Right ventricle myocardium inferior (tissue), 1 donor: Measurements from ENCODE around the gene CLDN7. TPM values are rescaled to one million over a fixed set of nuclear protein-coding genes. Genes with fewer than 3 reads are reported as not detected.

Experiments
- ATAC-seq: fragments of 200-7000 bp; cut with Tn5 transposase; one replicate; pipeline ENCODE4 v1.9.1; 2020; ENCODE audit warnings: mild to moderate bottlenecking, moderate library complexity
- DNase-seq: peaks from one replicate; pipeline ENCODE4 v3.0.0; 2021; ENCODE audit errors: missing footprints
- intact Hi-C: fragments of 100-400 bp; cut with DNase I; formaldehyde crosslinking; loops from one replicate; pipeline ENCODE4 v1.11.0; 2022
- microRNA-seq: library from miRNA; unstranded; fragments of <30 nt; microRNA quantifications from one replicate; pipeline ENCODE4 v1.2.0, GENCODE V29; 2020
- total RNA-seq: library from RNA; stranded (reverse); fragmentation: NEBNext Ultra II Directional; extraction: Animal tissue kit (Norgen Biotek cat#: 25700); gene quantifications from one replicate; pipeline ENCODE4 v1.2.1, GENCODE V29; 2021
- donor health status: DM: no; HTN: yes; CAD: no; lungs with severe emphysema.

The CLDN7 gene
- total RNA-seq, 1 donor from 2014 or later = 1.2 TPM

DNA sequence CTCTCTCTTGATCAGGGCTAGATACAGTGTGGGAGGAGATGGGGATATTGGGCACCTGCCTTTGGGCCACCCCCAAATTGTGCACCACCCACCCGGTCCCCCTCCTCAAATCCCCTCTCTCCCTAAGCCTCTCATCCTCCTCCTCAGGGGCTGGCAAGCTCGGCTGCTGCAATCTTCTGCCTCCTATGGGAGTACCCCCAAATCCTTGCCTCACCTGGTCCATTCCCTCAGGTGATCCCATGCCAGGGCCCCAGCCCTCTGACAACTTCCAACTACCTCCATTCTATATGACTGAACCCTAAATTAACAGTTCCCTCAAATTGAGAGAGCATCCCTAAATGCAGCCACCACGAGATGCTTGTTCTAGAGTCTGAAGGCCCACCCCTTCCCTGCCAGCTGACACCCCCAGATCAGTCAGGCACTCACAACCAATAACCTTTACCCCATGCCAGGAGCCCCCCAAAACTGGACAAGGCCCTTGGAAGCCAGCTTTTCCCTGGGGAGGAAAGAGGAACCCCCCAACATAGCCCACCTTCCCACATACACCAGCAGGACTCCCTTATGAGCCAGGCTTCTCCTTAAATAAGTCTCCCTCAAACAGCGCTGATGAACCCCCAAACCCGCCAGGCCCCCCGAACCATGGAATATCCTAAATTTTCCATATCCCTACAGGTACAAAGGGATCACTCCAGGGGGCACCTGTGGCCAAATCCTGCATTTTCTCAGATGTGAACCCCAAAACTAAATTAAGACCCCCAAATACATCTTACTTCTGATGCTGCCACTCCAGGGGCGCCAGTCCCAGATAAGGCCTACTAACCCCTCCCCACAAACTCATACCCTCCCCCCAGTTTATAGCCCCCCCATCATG is 45.8 kb downstream of the CLDN7 start:
- DNase-seq = peak; percentile 9
- ATAC-seq = no peak
- intact Hi-C loops = no loop called here

DNA sequence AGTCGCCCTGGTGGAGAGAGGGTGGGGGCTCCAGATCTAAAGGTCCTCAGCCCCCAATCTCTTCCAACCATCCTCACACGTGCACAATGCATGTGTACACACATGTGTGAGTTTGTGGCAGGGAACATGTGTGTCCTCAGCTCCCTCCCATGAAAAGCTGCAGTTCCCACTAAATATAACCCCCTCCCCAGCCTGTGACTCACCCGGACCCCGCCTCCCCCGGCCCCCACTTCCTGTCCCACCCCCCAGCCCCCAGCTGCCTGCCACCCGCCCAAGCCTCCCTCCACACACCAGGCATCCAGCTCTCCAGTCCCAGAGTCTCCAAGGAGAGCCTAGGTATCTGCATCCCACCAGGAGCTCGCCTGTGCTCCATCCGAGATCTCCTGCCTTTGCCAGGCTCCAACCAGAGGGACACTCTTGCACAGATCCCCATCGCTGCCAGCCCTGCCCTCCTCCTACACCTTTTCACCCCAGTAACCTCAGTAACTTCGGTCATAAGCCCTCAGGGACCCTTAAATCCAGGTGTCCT is 46.6 kb downstream of the CLDN7 start:
- DNase-seq = peak; percentile 16
- ATAC-seq = no peak

DNA sequence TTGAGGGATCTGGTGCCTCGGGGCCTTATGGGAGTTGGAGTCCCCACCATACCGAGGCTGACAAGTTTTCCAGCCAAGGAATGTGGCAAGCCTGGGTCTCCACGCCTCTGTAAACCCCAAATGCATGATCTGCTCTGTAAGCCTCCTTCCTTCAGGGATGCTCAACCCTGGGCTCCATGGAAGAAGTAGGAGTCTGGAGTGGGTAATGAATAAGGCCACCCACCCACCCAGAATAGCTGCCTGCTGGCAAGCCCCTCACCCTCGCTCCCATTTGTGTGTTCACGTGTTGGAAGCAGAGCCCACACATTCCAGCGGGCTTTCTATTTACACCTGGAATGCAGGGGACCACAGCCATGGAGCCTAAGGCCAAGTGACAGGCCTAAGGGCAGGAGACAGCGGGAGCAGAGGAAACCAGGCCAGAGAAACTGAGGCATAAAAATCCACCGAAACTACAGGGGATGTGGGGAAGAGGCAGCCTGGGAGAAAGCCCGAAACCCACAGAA is 47.1 kb downstream of the CLDN7 start:
- intact Hi-C loops = no loop called here
- ATAC-seq = no peak
- DNase-seq = no peak

More for the DNA sequence above, 46.6 kb downstream of the CLDN7 start:
- intact Hi-C loops = no loop called here

DNA sequence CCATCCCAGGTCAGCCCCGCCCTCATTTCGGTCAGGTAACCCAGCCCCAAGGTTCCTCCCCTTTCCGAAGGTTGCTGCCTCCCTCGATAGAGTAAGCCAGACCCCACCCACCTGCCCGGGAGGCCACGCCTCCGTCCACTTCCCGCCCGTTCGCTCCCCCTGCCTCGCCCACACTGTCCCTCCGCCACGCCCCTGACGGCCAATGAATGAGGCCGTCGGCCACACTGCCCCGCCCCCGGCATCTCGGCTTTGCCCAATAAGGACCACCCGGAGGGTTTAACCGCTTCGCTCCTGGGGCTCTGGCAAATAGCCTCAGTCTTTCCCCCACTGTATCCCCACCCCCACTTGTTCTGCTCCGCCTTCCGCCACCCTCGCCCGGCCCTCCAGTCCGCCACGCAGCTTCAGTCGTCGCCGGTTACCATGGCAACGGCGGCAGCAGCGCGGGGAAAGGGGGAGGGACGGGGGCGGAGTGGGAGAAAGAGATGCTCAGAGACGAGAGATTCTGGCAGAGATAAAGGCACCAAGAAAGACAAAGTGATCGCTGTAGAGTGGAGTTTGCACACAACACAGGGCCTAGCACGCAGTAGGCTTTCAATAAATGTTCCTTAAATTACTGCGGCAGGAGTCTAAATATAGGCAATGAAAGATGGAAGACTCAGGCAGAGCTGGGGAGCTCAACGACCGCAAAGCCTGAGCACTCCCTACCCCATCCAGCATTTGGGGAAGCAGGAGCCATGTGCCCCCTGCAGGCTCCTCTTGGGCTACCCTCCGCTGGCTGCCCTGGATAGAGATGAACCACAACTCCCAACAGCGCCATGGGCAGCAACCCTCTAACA is 47.8 kb downstream of the CLDN7 start:
- intact Hi-C loops = no loop called here
- ATAC-seq (peak; percentile 91), DNase-seq (peak; percentile 99)

DNA sequence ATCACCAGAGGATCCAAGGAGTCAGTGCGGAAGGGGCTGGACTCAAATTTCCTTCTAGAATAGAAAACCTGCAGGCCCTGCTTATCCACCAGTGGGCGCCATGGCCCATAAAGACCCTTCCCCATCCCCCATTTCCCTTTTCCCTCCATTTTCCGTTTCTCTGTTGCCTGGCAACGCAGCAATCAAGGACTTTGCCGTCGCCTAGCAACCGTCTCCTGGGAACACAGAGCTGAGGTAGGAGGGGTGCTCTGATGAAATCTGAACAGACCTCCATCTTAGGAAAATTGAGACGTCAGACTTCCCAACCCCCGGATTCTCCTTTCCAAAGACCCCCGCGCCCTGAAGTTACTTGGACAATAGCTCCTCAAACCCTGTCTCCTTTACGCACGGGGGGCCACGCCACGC is 48.4 kb downstream of the CLDN7 start:
- intact Hi-C loops = no loop called here
- ATAC-seq (no peak), DNase-seq (peak; percentile 87)

DNA sequence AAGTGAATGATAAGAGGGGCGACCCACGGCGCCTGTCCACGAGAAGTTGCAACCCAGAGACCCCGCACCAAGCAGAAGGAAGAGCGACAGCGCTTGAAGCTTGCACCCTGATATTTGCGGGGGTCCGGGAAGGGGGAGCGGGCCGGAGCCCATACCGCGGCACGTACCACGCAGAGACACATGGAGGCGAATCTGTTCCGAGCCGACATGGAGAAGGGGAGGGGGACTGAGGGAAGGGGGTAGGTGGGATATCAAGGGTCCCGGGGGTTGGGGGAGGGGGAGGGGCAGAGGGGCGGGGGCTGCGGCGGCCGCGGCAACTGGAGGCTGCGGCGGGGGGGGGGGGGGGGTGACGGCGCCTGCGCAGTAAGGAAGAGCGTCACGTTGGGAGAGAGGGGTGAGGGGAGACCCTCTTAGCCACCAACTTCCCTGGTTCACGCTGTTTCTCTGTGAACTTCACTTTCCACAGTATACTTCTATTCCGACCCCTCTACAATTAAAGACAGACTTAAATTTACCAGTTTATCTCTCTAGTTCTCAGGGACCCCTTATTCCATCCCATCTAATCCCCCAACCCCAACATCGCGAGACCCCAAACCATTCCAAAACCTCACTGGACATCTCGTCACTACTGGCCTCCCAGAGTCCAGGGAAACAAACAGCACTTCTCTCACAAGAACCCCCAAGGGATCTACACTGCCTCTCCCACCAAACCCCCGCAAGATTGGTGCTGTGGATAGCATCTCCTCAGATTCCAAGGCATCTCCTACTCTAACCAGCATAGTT is 50.6 kb downstream of the CLDN7 start:
- ATAC-seq (no peak), DNase-seq (peak; percentile 30)
- intact Hi-C loops = no loop called here

Small RNAs within 50 kb of the gene (microRNA-seq; reads per million reads assigned to microRNA genes)
- gene MIR324 = 809 reads per million, percentile 82 among the genes with 10 or more reads in this experiment

Other genes starting within 250 kb of the CLDN7 start
- 177 TPM for gene RNASEK, start 249.9 kb downstream of the CLDN7 start, total RNA-seq
- 14.0 TPM for gene BCL6B, start 239.4 kb downstream of the CLDN7 start, total RNA-seq
- 1.8 TPM for gene SLC16A13, start 226.5 kb downstream of the CLDN7 start, total RNA-seq
- 0.78 TPM for gene SLC16A11, start 218.4 kb downstream of the CLDN7 start, total RNA-seq
- 5.4 TPM for gene CLEC10A, start 182.2 kb downstream of the CLDN7 start, total RNA-seq
- 0.46 TPM for gene ASGR2, start 147.7 kb downstream of the CLDN7 start, total RNA-seq
- gene ASGR1, start 83.1 kb downstream of the CLDN7 start, total RNA-seq = 0.43 TPM
- gene DLG4, start 42.6 kb downstream of the CLDN7 start, total RNA-seq = 20.6 TPM
- 2,192 TPM for gene ACADVL, start 42.5 kb downstream of the CLDN7 start, total RNA-seq
- gene DVL2, start 28.0 kb downstream of the CLDN7 start, total RNA-seq = 20.0 TPM
- 23.3 TPM for gene PHF23, start 23.0 kb downstream of the CLDN7 start, total RNA-seq
- gene GABARAP, start 20.0 kb downstream of the CLDN7 start, total RNA-seq = 444 TPM
- 114 TPM for gene CTDNEP1, start 10.7 kb downstream of the CLDN7 start, total RNA-seq
- 72.7 TPM for gene ELP5, start 10.3 kb downstream of the CLDN7 start, total RNA-seq
- gene SLC2A4, start 19.2 kb upstream of the CLDN7 start, total RNA-seq = 119 TPM
- 0.81 TPM for gene YBX2, start 32.2 kb upstream of the CLDN7 start, total RNA-seq
- 326 TPM for gene EIF5A, start 45.1 kb upstream of the CLDN7 start, total RNA-seq
- 70.3 TPM for gene GPS2, start 52.9 kb upstream of the CLDN7 start, total RNA-seq
- 30.8 TPM for gene NEURL4, start 66.9 kb upstream of the CLDN7 start, total RNA-seq
- gene ACAP1, start 74.1 kb upstream of the CLDN7 start, total RNA-seq = 14.0 TPM
- 4.7 TPM for gene KCTD11, start 89.7 kb upstream of the CLDN7 start, total RNA-seq
- gene TMEM95, start 92.7 kb upstream of the CLDN7 start, total RNA-seq = not detected
- gene TNK1, start 118.6 kb upstream of the CLDN7 start, total RNA-seq = 2.6 TPM
- gene PLSCR3, start 132.0 kb upstream of the CLDN7 start, total RNA-seq = 18.4 TPM
- gene TMEM256, start 141.6 kb upstream of the CLDN7 start, total RNA-seq = 64.0 TPM
- 7.0 TPM for gene NLGN2, start 145.4 kb upstream of the CLDN7 start, total RNA-seq
- gene SPEM1, start 157.8 kb upstream of the CLDN7 start, total RNA-seq = not detected
- not detected for gene SPEM2, start 163.1 kb upstream of the CLDN7 start, total RNA-seq
- gene SPEM3, start 166.4 kb upstream of the CLDN7 start, total RNA-seq = not detected
- 2.7 TPM for gene TMEM102, start 173.0 kb upstream of the CLDN7 start, total RNA-seq
- 11.7 TPM for gene FGF11, start 177.0 kb upstream of the CLDN7 start, total RNA-seq
- 11.8 TPM for gene CHRNB1, start 182.6 kb upstream of the CLDN7 start, total RNA-seq
- 62.1 TPM for gene ZBTB4, start 217.2 kb upstream of the CLDN7 start, total RNA-seq
- gene SLC35G6, start 219.0 kb upstream of the CLDN7 start, total RNA-seq = not detected
- 36.4 TPM for gene POLR2A, start 221.9 kb upstream of the CLDN7 start, total RNA-seq